OCI-LY1 (cell line): Measurements from ENCODE around the gene SLC13A5.

Source experiments
- H2AFZ ChIP-seq: fragments of 200-600 bp; sonication (generic), shearing (Covaris generic); 2 replicates; pipeline ENCODE4 v1.6.0; 2014; ENCODE audit warnings: antibody characterized with exemption, mild to moderate bottlenecking, low read length
- H3F3A ChIP-seq: fragments of 200-600 bp; sonication (generic), shearing (Covaris generic); 2 replicates; pipeline ENCODE4 v1.6.0; 2014; ENCODE audit warnings: mild to moderate bottlenecking, antibody characterized with exemption, low read length, moderate library complexity; ENCODE audit not compliant: insufficient read depth
- H3K27ac ChIP-seq: fragments of 200-600 bp; sonication (generic); 2 replicates; pipeline ENCODE4 v1.5.1; 2014; ENCODE audit warnings: low read length, mixed run types, mild to moderate bottlenecking, low read depth; ENCODE audit not compliant: poor library complexity, severe bottlenecking
- H3K27me3 ChIP-seq: fragments of 200-600 bp; sonication (generic); 2 replicates; pipeline ENCODE4 v1.6.0; 2014; ENCODE audit warnings: antibody characterized with exemption, mild to moderate bottlenecking, low read length, moderate library complexity; ENCODE audit not compliant: insufficient read depth
- H3K36me3 ChIP-seq: fragments of 200-600 bp; sonication (generic); 2 replicates; pipeline ENCODE4 v1.6.1; 2014; ENCODE audit warnings: mild to moderate bottlenecking, antibody characterized with exemption, low read length, moderate library complexity, mixed read lengths; ENCODE audit not compliant: insufficient read depth
- H3K4me1 ChIP-seq: fragments of 200-600 bp; sonication (generic); 2 replicates; pipeline ENCODE4 v1.5.1; 2014; ENCODE audit warnings: mild to moderate bottlenecking, low read length, moderate library complexity; ENCODE audit not compliant: insufficient read depth, severe bottlenecking
- H3K4me2 ChIP-seq: fragments of 200-600 bp; sonication (generic), shearing (Covaris generic); 2 replicates; pipeline ENCODE4 v1.6.1; 2014; ENCODE audit warnings: low read length
- H3K4me3 ChIP-seq: fragments of 200-600 bp; sonication (generic); 2 replicates; pipeline ENCODE4 v1.5.1; 2014; ENCODE audit warnings: low read length, low read depth, mild to moderate bottlenecking, mixed read lengths; ENCODE audit not compliant: poor library complexity, severe bottlenecking
- H3K79me2 ChIP-seq: fragments of 200-600 bp; shearing (Covaris generic); 2 replicates; pipeline ENCODE4 v1.6.1; 2016; ENCODE audit warnings: mixed run types, low read length, mixed read lengths; ENCODE audit not compliant: insufficient read depth
- H3K9ac ChIP-seq: fragments of 200-600 bp; sonication (generic), shearing (Covaris generic); 2 replicates; pipeline ENCODE4 v1.6.1; 2014; ENCODE audit warnings: mild to moderate bottlenecking, low read length, mixed read lengths
- H3K9me2 ChIP-seq: fragments of 200-600 bp; sonication (generic), shearing (Covaris generic); 2 replicates; pipeline ENCODE4 v1.6.1; 2014; ENCODE audit warnings: low read depth, mild to moderate bottlenecking, low read length, mixed read lengths
- H3K9me3 ChIP-seq: fragments of 200-600 bp; shearing (Covaris generic); 2 replicates; pipeline ENCODE4 v1.6.1; 2014; ENCODE audit warnings: low read length, mixed read lengths
- H4K20me1 ChIP-seq: fragments of 200-600 bp; sonication (generic), shearing (Covaris generic); 2 replicates; pipeline ENCODE4 v1.6.0; 2016; ENCODE audit warnings: mild to moderate bottlenecking, low read length; ENCODE audit not compliant: insufficient read depth
- CTCF ChIP-seq: fragments of 200-600 bp; sonication (generic), shearing (Covaris generic); IDR thresholded peaks from 2 replicates; pipeline ENCODE4 v1.5.1; 2017; ENCODE audit warnings: mild to moderate bottlenecking, antibody characterized with exemption, low read length, moderate library complexity, mixed read lengths
- EZH2 ChIP-seq: fragments of 200-600 bp; sonication (generic), shearing (Covaris generic); IDR thresholded peaks from 2 replicates; pipeline ENCODE4 v1.8.0; 2017; ENCODE audit warnings: borderline replicate concordance, mixed run types, mild to moderate bottlenecking, antibody characterized with exemption, low read length, moderate library complexity, mixed read lengths

The SLC13A5 gene

DNA sequence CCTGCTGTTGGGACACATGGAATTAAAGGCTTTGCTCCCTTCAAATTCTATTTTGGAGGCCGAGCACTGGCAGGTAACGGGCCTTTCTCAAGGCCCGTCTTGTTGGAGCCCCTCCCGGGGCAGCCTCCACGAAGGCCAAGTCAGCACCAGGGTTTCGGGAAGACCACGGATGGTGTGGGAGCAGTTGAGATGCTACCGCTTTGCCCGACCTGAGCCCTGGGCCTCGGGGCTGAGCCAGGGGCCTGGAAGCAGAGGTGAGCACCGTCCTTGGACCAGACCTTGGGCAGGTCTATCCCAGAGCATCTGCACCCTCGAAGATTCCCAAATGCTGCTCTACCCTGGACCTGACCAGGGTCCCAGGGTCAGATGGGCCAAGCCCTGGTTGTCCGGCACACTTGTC lies 38.6 kb downstream of the SLC13A5 start:
- no peaks in the 10 kb centered on the region for H3K9me2 ChIP-seq
- H2AFZ ChIP-seq, result no peak overlapping the region
- no peaks in the 10 kb centered on the region for H3K4me1 ChIP-seq
- TF ChIP-seq CTCF (no peak), EZH2 (no peak)
- no peaks in the 10 kb centered on the region for H4K20me1 ChIP-seq
- no peaks in the 10 kb centered on the region for H3K27me3 ChIP-seq
- H3K4me2 ChIP-seq, result no peak overlapping the region
- H3K36me3 ChIP-seq, result no peaks in the 10 kb centered on the region
- H3K9me3 ChIP-seq, result no peaks in the 10 kb centered on the region
- H3K27ac ChIP-seq, result no peak overlapping the region
- H3K4me3 ChIP-seq, result no peak overlapping the region
- H3K9ac ChIP-seq, result no peak overlapping the region
- no peaks in the 10 kb centered on the region for H3F3A ChIP-seq
- H3K79me2 ChIP-seq, result no peaks in the 10 kb centered on the region

GRCh38 chr17:6671431-6671830 lies 41.7 kb downstream of the SLC13A5 start:
- no peak overlapping the region for H3K4me3 ChIP-seq
- no peaks in the 10 kb centered on the region for H3K27me3 ChIP-seq
- no peaks in the 10 kb centered on the region for H3K4me1 ChIP-seq
- TF ChIP-seq EZH2, result no peak
- TF ChIP-seq CTCF, result no peak
- H3K9me2 ChIP-seq, result no peaks in the 10 kb centered on the region
- H3K9me3 ChIP-seq, result no peaks in the 10 kb centered on the region
- no peaks in the 10 kb centered on the region for H4K20me1 ChIP-seq
- H2AFZ ChIP-seq, result no peak overlapping the region
- no peaks in the 10 kb centered on the region for H3F3A ChIP-seq
- 0 out of 2 replicates have a peak, but pooled peaks cover 4% of the 10 kb centered on the region for H3K36me3 ChIP-seq
- H3K79me2 ChIP-seq, result no peaks in the 10 kb centered on the region
- no peak overlapping the region for H3K4me2 ChIP-seq
- H3K9ac ChIP-seq, result no peak overlapping the region
- H3K27ac ChIP-seq, result no peak overlapping the region

- Histone ChIP-seq H3K27me3 (no peaks in the 10 kb centered on the region), H3K36me3 (0 out of 2 replicates have a peak, but pooled peaks cover 4% of the 10 kb centered on the region), H3K9me2 (no peaks in the 10 kb centered on the region), H3K4me3 (no peak overlapping the region), H3F3A (no peaks in the 10 kb centered on the region), H3K9ac (no peak overlapping the region), H3K27ac (no peak overlapping the region), H3K4me2 (no peak overlapping the region), H3K9me3 (no peaks in the 10 kb centered on the region), H3K79me2 (no peaks in the 10 kb centered on the region), H4K20me1 (no peaks in the 10 kb centered on the region), H3K4me1 (no peaks in the 10 kb centered on the region), H2AFZ (no peak overlapping the region)
- TF ChIP-seq CTCF (no peak), EZH2 (no peak)
Measured at GRCh38 chr17:6670999-6671398, 42.2 kb downstream of the SLC13A5 start.
